Effector memory CD4-positive, alpha-beta T cell (primary cell): Measurements from ENCODE around the gene CDK4.

ENCODE experiments used
- DNase-seq, 3 donors: peaks; one replicate each; pipeline ENCODE4 v3.0.0-alpha.2; 2020
- H3K27ac ChIP-seq: 2 replicates; pipeline ENCODE4 v1.7.0; 2013; ENCODE audit warnings: mild to moderate bottlenecking, low read length, moderate library complexity; ENCODE audit not compliant: insufficient read depth, poor library complexity, severe bottlenecking
- H3K27me3 ChIP-seq: replicated peaks from 2 replicates; pipeline ENCODE4 v1.7.0; 2013; ENCODE audit warnings: mild to moderate bottlenecking, low read length; ENCODE audit not compliant: insufficient read depth, control insufficient read depth, poor library complexity, severe bottlenecking
- H3K36me3 ChIP-seq: 2 replicates; pipeline ENCODE4 v1.7.0; 2013; ENCODE audit warnings: mild to moderate bottlenecking, low read length, moderate library complexity; ENCODE audit not compliant: control insufficient read depth, insufficient read depth
- H3K4me1 ChIP-seq: 2 replicates; pipeline ENCODE4 v1.7.0; 2013; ENCODE audit warnings: low read length, mild to moderate bottlenecking; ENCODE audit not compliant: control insufficient read depth, insufficient read depth, poor library complexity, severe bottlenecking
- H3K4me3 ChIP-seq: 2 replicates; pipeline ENCODE4 v1.7.0; 2013; ENCODE audit warnings: low read length, low read depth, mild to moderate bottlenecking; ENCODE audit not compliant: insufficient read depth, poor library complexity, severe bottlenecking
- H3K9me3 ChIP-seq: 2 replicates; pipeline ENCODE4 v1.7.0; 2013; ENCODE audit warnings: mild to moderate bottlenecking, low read length, moderate library complexity; ENCODE audit not compliant: control insufficient read depth

Gene CDK4

GRCh38 chr12:57772429-57773322, 20.6 kb upstream of the CDK4 start, which contains the start of gene EEF1AKMT3:
EEF1AKMT3 (plus strand) TSS chr12:57772614; CDS start chr12:57772725, 111 bp downstream.
- Histone ChIP-seq H3K36me3 (peaks cover 3% of the 10 kb centered on the region), H3K4me1 (peaks cover 2% of the 10 kb centered on the region), H3K27me3 (no peaks in the 10 kb centered on the region), H3K4me3 (peak within 1 kb of the TSS; percentile 75), H3K27ac (peak within 1 kb of the TSS; percentile 76), H3K9me3 (no peaks in the 10 kb centered on the region)
- no peak for DNase-seq

- H3K27me3 ChIP-seq, result peaks cover 1% of the 10 kb centered on the region
- peak within 1 kb of the TSS; percentile 75 for H3K4me3 ChIP-seq
- H3K27ac ChIP-seq, result peak within 1 kb of the TSS; percentile 76
- H3K4me1 ChIP-seq, result peaks cover 4% of the 10 kb centered on the region
- no peaks in the 10 kb centered on the region for H3K9me3 ChIP-seq
- DNase-seq, result peak; percentile 76 to 88 (median 86)
- H3K36me3 ChIP-seq, result peaks cover 3% of the 10 kb centered on the region
Measured at GRCh38 chr12:57771873-57772428, 19.8 kb upstream of the CDK4 start, which contains the start of gene METTL1. METTL1 (minus strand) TSS chr12:57772105; CDS start chr12:57772083, 22 bp downstream.

- H3K4me1 ChIP-seq, result peaks cover 10% of the 10 kb centered on the region
- peak overlapping the region; percentile 75 for H3K4me3 ChIP-seq
- H3K36me3 ChIP-seq, result peaks cover 3% of the 10 kb centered on the region
- H3K9me3 ChIP-seq, result no peaks in the 10 kb centered on the region
- H3K27ac ChIP-seq, result peak overlapping the region; percentile 76
- peaks cover 6% of the 10 kb centered on the region for H3K27me3 ChIP-seq
- DNase-seq, result peak; percentile 66 to 78 (median 74)
Measured at GRCh38 chr12:57771236-57771872, 19.2 kb upstream of the CDK4 start.

GRCh38 chr12:57770734-57771133, 18.6 kb upstream of the CDK4 start:
- DNase-seq, result no peak
- Histone ChIP-seq H3K27ac (peak overlapping the region; percentile 76), H3K4me3 (no peak overlapping the region), H3K36me3 (peaks cover 3% of the 10 kb centered on the region), H3K27me3 (peaks cover 10% of the 10 kb centered on the region), H3K9me3 (no peaks in the 10 kb centered on the region), H3K4me1 (peaks cover 16% of the 10 kb centered on the region)

- Histone ChIP-seq H3K36me3 (peaks cover 3% of the 10 kb centered on the region), H3K27me3 (peaks cover 14% of the 10 kb centered on the region), H3K27ac (no peak overlapping the region), H3K4me3 (no peak overlapping the region), H3K9me3 (no peaks in the 10 kb centered on the region), H3K4me1 (peaks cover 27% of the 10 kb centered on the region)
- no peak for DNase-seq
Measured at GRCh38 chr12:57769594-57769993, 17.5 kb upstream of the CDK4 start.

- Histone ChIP-seq H3K4me3 (no peak overlapping the region), H3K9me3 (no peaks in the 10 kb centered on the region), H3K36me3 (peaks cover 3% of the 10 kb centered on the region), H3K27ac (no peak overlapping the region), H3K4me1 (peaks cover 31% of the 10 kb centered on the region), H3K27me3 (peaks cover 19% of the 10 kb centered on the region)
- no peak for DNase-seq
Measured at GRCh38 chr12:57767876-57768275, 15.8 kb upstream of the CDK4 start.

- Histone ChIP-seq H3K27ac (no peak overlapping the region), H3K36me3 (peaks cover 3% of the 10 kb centered on the region), H3K9me3 (no peaks in the 10 kb centered on the region), H3K4me1 (peaks cover 29% of the 10 kb centered on the region), H3K27me3 (peaks cover 19% of the 10 kb centered on the region), H3K4me3 (no peak overlapping the region)
- no peak for DNase-seq
Measured at GRCh38 chr12:57767305-57767698, 15.2 kb upstream of the CDK4 start.

- H3K27me3 ChIP-seq, result peaks cover 19% of the 10 kb centered on the region
- DNase-seq, result no peak
- H3K4me3 ChIP-seq, result peak within 1 kb of the TSS; percentile 68
- peaks cover 29% of the 10 kb centered on the region for H3K4me1 ChIP-seq
- peaks cover 3% of the 10 kb centered on the region for H3K36me3 ChIP-seq
- no peaks in the 10 kb centered on the region for H3K9me3 ChIP-seq
- H3K27ac ChIP-seq, result no peak within 1 kb of the TSS
Measured at GRCh38 chr12:57766464-57767304, 14.6 kb upstream of the CDK4 start, which contains the start of gene CYP27B1. CYP27B1 (minus strand) TSS chr12:57767078; CDS start chr12:57767041, 37 bp downstream.

- peaks cover 29% of the 10 kb centered on the region for H3K4me1 ChIP-seq
- H3K4me3 ChIP-seq, result peak overlapping the region; percentile 68
- DNase-seq, result no peak
- H3K27ac ChIP-seq, result no peak overlapping the region
- H3K36me3 ChIP-seq, result peaks cover 3% of the 10 kb centered on the region
- H3K9me3 ChIP-seq, result no peaks in the 10 kb centered on the region
- peaks cover 19% of the 10 kb centered on the region for H3K27me3 ChIP-seq
Measured at GRCh38 chr12:57765698-57766463, 13.8 kb upstream of the CDK4 start.
